HG02852 (cell line): Measurements from ENCODE around the gene WDR87.
"Not testable (repeated sequence)": the region's sequence is repeated elsewhere in the genome, so short reads cannot be mapped to it uniquely, and the experiment has no call there.

Experiments
- ATAC-seq: cut with Tn5 transposase; IDR thresholded peaks from one replicate; pipeline ENCODE4 v1.9.1; 2021; ENCODE audit warnings: mild to moderate bottlenecking, moderate library complexity; ENCODE audit not compliant: unreplicated experiment

WDR87 gene

GRCh38 chr19:37893845-37894575 is 12.4 kb downstream of the WDR87 start:
- no peak for ATAC-seq

- no peak for ATAC-seq
Measured at GRCh38 chr19:37886571-37886970, 19.8 kb downstream of the WDR87 start.

- ATAC-seq, result no peak
Measured at GRCh38 chr19:37885392-37885791, 21.0 kb downstream of the WDR87 start.

- ATAC-seq, result no peak
Measured at GRCh38 chr19:37877147-37877546, 29.2 kb downstream of the WDR87 start.

- no peak for ATAC-seq
Measured at GRCh38 chr19:37876032-37876431, 30.4 kb downstream of the WDR87 start.

- ATAC-seq, result no peak
Measured at GRCh38 chr19:37874784-37875183, 31.6 kb downstream of the WDR87 start.

- ATAC-seq, result no peak
Measured at GRCh38 chr19:37872383-37872782, 34.0 kb downstream of the WDR87 start.

- no peak for ATAC-seq
Measured at GRCh38 chr19:37869766-37870340, 36.5 kb downstream of the WDR87 start.

GRCh38 chr19:37867831-37868230 is 38.6 kb downstream of the WDR87 start:
- no peak for ATAC-seq

- not testable (repeated sequence) for ATAC-seq
Measured at GRCh38 chr19:37865930-37866329, 40.5 kb downstream of the WDR87 start.

- no peak for ATAC-seq
Measured at GRCh38 chr19:37864501-37864900, 41.9 kb downstream of the WDR87 start.

- no peak for ATAC-seq
Measured at GRCh38 chr19:37855098-37855497, 51.3 kb downstream of the WDR87 start.

- no peak for ATAC-seq
Measured at GRCh38 chr19:37845932-37846331, 60.5 kb downstream of the WDR87 start.
